Cardiac fibroblast (primary cell): Measurements from ENCODE around the gene MYO15A.
A peak's percentile ranks its signal among the peaks of the same experiment; 100 is the strongest.

Experiments
- DNase-seq, 2 donors: peaks; one replicate each; pipeline versions ENCODE4 v3.0.0 to v3.0.0-alpha.2; 2010; ENCODE audit warnings: low read depth in 2 of 2
- H3K4me3 ChIP-seq, 2 donors: replicated peaks in 1 of 2; 1 replicate in 1 of 2; 2 replicates in 1 of 2; pipeline ENCODE4 v1.5.1; 2011; ENCODE audit warnings: low read depth in 2 of 2, low read length in 2 of 2, mild to moderate bottlenecking in 2 of 2, moderate library complexity in 1 of 2
- TF ChIP-seq, protein P1 (sequence below): IDR thresholded peaks from one replicate; pipeline ENCODE4 v1.5.1; 2011; ENCODE audit warnings: low read depth, mild to moderate bottlenecking, low read length, inconsistent platforms

The MYO15A gene

DNA sequence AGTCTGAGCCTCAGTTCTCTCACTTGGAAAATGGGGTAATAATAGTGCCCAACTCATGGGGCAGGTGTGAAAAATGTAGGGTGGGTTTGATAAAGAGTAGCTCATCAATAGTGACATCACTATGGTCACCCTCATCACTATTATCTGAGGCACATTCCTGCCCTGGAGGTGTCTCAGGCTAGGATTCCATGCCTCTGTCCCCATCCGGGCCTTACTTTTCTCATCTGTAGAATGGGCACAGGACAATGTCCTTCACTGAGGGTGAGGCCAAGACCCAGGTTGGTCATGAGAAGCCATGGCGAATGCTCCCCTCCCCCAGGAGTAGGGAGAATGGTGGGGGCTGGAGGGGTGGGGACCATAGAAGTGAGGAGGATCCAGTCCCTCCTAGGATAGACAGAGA lies 30.5 kb downstream of the MYO15A start:
- DNase-seq, result no peak
- TF ChIP-seq, protein P1, sequence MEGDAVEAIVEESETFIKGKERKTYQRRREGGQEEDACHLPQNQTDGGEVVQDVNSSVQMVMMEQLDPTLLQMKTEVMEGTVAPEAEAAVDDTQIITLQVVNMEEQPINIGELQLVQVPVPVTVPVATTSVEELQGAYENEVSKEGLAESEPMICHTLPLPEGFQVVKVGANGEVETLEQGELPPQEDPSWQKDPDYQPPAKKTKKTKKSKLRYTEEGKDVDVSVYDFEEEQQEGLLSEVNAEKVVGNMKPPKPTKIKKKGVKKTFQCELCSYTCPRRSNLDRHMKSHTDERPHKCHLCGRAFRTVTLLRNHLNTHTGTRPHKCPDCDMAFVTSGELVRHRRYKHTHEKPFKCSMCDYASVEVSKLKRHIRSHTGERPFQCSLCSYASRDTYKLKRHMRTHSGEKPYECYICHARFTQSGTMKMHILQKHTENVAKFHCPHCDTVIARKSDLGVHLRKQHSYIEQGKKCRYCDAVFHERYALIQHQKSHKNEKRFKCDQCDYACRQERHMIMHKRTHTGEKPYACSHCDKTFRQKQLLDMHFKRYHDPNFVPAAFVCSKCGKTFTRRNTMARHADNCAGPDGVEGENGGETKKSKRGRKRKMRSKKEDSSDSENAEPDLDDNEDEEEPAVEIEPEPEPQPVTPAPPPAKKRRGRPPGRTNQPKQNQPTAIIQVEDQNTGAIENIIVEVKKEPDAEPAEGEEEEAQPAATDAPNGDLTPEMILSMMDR, result no peak
- no peak overlapping the region for H3K4me3 ChIP-seq

DNA sequence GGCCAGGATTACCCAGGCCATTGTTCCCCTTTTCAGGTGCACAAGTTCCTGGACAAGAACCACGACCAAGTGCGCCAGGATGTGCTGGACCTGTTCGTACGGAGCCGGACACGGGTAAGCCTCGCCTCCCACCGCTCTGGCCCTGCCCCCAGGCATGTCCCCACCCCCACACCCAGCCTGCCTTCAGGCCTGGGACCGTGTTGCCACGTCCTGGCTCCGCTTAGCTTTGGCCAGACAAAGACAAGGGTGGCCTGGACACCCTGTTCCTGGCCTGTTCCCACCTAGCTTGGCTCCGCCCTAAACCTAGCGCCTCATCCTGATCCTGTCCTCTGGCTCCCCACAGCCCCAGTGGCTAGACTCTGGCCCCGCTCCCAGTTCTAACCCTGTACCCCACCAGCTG lies 30.9 kb downstream of the MYO15A start:
- no peak overlapping the region for H3K4me3 ChIP-seq
- no peak for DNase-seq
- TF ChIP-seq, protein P1, result no peak

DNA sequence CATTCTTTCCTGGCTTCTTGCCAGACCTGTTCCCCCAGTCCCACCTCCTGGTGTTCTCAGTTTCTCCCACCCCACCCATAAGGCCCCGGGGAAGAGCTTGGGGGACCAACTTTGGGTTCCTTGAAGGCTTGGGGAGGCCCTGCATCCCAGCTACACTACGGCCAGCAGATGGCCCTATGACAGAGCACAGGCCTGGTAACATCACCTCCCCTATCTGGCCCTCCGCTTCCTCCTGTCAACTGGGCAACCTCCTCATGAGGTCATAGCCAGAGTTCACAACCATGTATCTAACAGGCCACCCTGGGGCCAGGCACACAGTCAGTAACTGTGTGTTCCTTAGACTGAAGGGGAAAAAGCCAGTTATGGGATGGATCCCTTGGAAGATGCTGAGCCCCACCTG lies 31.4 kb downstream of the MYO15A start:
- peak; percentile 32 to 33 for DNase-seq
- TF ChIP-seq, protein P1, result peak; percentile 41
- H3K4me3 ChIP-seq, result no peak overlapping the region

DNA sequence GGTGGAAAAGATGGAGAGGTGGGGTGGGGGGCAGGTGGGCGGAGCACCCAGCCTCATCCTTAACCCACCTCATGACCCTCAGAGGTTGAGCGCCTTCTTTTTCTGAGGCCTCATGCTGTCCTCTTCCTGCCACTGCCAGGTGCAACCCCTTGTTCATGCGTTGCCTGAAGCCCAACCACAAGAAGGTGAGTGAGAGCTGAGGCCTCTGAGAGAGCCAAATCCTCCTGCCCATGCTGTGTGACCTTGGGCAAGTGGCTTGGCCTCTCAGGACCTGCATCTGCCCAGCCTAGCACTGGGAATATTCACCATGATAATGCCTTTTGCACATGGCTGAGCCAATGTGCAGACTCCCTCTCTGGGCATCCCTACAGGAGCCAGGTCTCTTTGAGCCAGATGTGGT lies 32.1 kb downstream of the MYO15A start:
- DNase-seq, result no peak

DNA sequence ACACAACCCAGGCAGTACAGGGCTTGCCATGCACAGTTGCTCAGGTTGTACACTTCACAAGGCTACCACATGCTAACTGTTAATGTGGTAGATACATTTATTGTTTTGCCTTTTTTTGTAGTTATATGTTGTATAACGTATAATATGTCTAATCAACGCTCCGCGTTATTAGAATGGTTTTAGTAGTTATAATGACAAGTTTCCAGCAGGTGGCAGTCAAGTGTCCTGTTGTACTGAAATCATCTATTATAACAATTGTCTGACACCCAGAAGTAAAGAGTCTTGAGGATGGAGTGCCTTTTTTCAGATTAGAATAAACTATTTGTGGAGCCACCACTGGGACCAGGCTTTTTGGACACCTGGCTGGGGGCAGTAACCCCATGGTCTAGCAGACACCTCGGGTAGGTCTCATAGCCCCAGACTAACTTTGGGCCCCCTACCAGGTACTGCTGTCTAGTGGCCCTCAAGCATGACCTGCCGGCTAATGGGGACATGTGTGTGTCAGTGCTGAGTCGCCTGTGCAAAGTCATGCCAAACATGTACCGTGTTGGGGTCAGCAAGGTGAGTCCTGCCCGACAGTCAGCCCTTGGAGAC lies 32.8 kb downstream of the MYO15A start:
- DNase-seq, result peak; percentile 69 to 73
- no peak overlapping the region for H3K4me3 ChIP-seq
- TF ChIP-seq, protein P1, result peak; percentile 50

More for the DNA sequence above, 32.1 kb downstream of the MYO15A start:
- TF ChIP-seq, protein P1, result no peak
- H3K4me3 ChIP-seq, result no peak overlapping the region

DNA sequence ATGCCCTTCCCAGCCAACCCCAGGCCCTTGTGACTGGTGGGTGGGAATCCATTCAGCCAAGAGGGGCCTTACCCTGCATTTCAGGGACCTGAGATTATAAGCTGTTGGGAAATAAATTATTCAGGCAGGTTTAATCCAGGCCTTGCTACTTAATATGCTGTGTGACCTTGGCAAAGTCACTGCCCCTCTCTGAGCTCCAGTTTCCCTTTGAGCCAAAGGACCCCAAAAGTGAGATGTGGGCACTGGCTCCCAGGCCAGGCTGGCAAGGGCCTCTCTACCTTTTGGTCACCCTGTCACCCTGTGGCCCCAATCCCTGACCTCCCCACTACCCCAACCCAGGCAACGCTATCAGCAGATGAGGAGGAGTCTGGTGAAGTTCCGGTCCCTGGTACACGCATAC lies 33.9 kb downstream of the MYO15A start:
- no peak for DNase-seq
- no peak overlapping the region for H3K4me3 ChIP-seq
- TF ChIP-seq, protein P1, result no peak
